CD4-positive, alpha-beta T cell treated with Interleukin-6 for 4 hours (primary cell): ENCODE measurements around the gene ABAT.

Source experiments
- DNase-seq: peaks from one replicate; pipeline ENCODE4 v3.0.0-alpha.2; 2020; ENCODE audit warnings: mixed read lengths

The ABAT gene

GRCh38 chr16:8826278-8826879 lies 152.0 kb downstream of the ABAT start:
- no peak for DNase-seq

DNA sequence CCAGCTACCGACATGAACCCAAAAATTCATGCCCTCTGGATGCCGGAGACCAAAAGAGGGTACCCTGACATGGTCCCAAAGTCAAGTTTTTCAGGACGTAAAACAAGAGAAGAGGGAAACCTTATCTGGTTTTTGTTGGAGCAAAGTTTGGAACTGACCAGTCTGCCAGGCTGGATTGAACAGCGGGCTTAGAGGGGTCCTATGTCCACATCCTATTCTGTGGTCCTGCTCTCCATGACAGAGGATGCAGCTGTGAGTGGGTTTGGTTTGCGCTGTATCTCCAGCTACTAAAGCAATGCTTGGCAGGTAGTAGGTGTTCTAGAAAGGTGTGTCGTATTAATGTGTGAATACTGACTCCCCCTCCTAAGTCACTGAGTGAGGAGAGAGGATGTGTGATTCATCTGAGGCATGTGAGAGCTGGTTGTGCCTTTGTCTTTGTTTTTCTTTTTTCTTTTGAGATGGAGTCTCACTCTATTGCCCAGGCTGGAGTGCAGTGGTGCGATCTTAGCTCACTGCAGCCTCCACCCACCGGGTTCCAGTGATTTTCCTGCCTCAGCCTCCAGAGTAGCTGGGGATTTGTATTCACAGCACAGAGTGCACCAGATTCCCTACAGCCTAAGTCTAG lies 154.2 kb downstream of the ABAT start:
- DNase-seq, result no peak

- no peak for DNase-seq
Measured at GRCh38 chr16:8831450-8831849, 157.0 kb downstream of the ABAT start.

GRCh38 chr16:8831871-8832716 lies 157.7 kb downstream of the ABAT start:
- DNase-seq, result no peak

GRCh38 chr16:8832717-8833105 lies 158.3 kb downstream of the ABAT start:
- no peak for DNase-seq
